ENCODE measurements around the gene ALDH1A3. TPM values are rescaled to one million over a fixed set of nuclear protein-coding genes. Genes with fewer than 3 reads are reported as not detected.

Gene ALDH1A3
- total and polyA plus RNA-seq, 2 of the 13 experiments (the other 11 are each of a cell fraction or from before 2014, with no cell fraction given) = not detected

GRCh38 chr15:100901296-100901695 is 21.7 kb downstream of the ALDH1A3 start (continued):
- TF ChIP-seq ZBTB40 (IDR thresholded peaks at IDR 0.05) = no peak
- TF ChIP-seq ZBTB40 (CRISPR knock-in tag; IDR thresholded peaks at IDR 0.05) = no peak
- no peak for TF ChIP-seq NR2F6 (IDR thresholded peaks at IDR 0.05)
- TF ChIP-seq NR2F6 (CRISPR knock-in tag; IDR thresholded peaks at IDR 0.05) = no peak
